ENCODE measurements around the gene SYNGR4.

DNA sequence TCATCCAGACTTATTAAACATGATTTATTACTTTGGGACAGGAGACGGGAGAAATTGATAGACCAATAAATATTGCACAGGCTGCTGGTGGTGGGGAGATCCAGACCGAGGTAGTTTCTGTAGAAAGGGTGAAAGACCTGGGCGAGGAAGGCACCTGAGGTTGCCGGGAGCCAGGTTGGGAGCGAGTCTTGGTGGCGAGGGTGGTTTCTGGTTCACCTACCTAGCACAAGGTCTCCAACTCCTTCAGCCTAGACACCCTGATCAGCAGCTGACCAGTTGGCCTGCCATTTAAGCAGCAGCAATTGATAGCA lies 31.9 kb upstream of the SYNGR4 start:
- TF ChIP-seq, protein P1, sequence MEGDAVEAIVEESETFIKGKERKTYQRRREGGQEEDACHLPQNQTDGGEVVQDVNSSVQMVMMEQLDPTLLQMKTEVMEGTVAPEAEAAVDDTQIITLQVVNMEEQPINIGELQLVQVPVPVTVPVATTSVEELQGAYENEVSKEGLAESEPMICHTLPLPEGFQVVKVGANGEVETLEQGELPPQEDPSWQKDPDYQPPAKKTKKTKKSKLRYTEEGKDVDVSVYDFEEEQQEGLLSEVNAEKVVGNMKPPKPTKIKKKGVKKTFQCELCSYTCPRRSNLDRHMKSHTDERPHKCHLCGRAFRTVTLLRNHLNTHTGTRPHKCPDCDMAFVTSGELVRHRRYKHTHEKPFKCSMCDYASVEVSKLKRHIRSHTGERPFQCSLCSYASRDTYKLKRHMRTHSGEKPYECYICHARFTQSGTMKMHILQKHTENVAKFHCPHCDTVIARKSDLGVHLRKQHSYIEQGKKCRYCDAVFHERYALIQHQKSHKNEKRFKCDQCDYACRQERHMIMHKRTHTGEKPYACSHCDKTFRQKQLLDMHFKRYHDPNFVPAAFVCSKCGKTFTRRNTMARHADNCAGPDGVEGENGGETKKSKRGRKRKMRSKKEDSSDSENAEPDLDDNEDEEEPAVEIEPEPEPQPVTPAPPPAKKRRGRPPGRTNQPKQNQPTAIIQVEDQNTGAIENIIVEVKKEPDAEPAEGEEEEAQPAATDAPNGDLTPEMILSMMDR (IDR thresholded peaks at IDR 0.05) = no peak
- TF ChIP-seq EZH2 (IDR thresholded peaks at IDR 0.05; ENCODE audit: borderline replicate concordance, insufficient read depth, low read depth, low read length, poor library complexity, severe bottlenecking) = no peak
